Fibroblast of villous mesenchyme (primary cell): ENCODE results near the gene SURF4. TPM values are rescaled to one million over a fixed set of nuclear protein-coding genes. Genes with fewer than 3 reads are reported as not detected.
"Not testable (repeated sequence)": the region's sequence is repeated elsewhere in the genome, so short reads cannot be mapped to it uniquely, and the experiment has no call there.

Source experiments
- DNase-seq: peaks from one replicate; pipeline ENCODE4 v3.0.0-alpha.2; 2010; ENCODE audit warnings: low read depth
- H3K4me3 ChIP-seq: 2 replicates; pipeline ENCODE4 v1.5.1; 2011; ENCODE audit warnings: low read depth, mild to moderate bottlenecking, low read length
- CTCF ChIP-seq: IDR thresholded peaks from 2 replicates; pipeline ENCODE4 v1.5.1; 2012; ENCODE audit warnings: low read depth, mild to moderate bottlenecking, low read length; ENCODE audit not compliant: insufficient read depth
- total RNA-seq: library from RNA; depleted of rRNA; stranded (reverse); fragments of >200 nt; gene quantifications from 2 replicates; pipeline ENCODE4 v1.2.3, GENCODE V29; 2012

SURF4 gene
- total RNA-seq, 1 donor = 513 TPM

DNA sequence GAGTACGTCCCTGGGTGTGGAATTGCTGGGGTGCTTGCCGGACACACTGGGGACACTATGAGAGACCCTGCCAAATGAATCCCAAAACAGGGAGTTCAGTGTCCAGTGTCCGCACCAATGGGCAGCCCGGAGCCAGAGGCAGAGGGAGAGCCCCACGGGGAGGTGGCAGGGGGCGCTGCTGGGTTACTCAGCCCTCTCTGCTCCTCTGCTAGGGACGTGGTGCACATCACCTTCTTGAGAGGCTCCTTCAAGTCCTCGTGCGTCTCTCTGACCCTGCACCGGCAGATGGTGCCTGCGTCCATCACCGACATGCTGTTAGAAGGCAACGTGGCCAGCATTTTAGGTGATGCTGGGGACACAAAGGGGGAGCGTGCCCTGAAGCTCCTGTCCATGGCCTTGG is 21.1 kb upstream of the SURF4 start:
- DNase-seq = peak; percentile 26
- peak; percentile 49 for TF ChIP-seq CTCF
- no peak overlapping the region for H3K4me3 ChIP-seq

DNA sequence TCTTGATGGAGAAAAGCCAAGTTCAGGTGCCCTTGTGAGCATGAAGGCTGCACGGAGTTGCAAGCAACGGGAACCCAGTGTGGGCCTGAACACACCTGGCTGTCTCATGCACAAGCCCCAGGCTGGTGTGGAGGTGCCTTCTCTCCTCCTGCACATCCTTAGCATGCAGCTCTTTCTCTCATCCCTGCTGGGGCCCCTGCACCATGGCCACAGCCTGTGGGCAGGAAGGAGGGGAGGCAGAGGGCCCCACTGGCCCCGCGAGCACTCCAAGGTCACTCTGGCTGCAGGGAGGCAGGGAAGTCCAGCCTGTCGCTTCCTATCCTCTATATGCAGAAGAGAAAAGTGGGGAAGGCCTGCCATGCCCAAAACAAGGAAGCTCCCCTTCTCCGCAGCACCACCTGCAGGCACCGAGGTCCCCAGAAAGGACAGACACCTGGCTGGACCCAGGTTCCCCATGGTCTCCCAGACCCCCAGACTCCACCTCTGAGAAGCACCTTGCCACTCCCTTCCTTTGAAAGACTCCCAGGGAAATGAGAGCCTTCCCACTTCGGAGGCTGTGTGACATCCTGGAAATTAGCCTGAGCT is 18.9 kb upstream of the SURF4 start:
- no peak overlapping the region for H3K4me3 ChIP-seq
- no peak for TF ChIP-seq CTCF
- no peak for DNase-seq

- no peak for TF ChIP-seq CTCF
- H3K4me3 ChIP-seq = no peak overlapping the region
- no peak for DNase-seq
Observed at GRCh38 chr9:133393399-133393798, 17.5 kb upstream of the SURF4 start.

DNA sequence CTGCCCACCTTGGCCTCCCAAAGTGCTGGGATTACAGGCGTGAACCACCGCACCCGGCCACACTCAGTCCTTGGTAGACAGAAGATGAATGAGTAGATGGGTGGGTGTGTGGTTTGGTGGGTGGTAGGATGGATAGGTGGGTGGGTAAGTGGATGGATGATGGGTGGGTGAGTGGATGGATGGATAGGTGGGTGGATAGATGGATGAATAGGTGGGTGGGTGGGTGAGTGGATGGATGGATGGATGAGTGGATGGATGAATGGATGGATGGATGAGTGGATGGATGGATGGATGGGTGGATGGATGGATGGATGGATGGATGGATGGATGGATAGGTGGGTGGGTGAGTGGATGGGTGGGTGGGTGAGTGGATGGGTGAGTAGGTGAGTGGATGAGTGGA is 16.4 kb upstream of the SURF4 start:
- DNase-seq, H3K4me3 ChIP-seq: not testable (repeated sequence)

- DNase-seq, H3K4me3 ChIP-seq: not testable (repeated sequence)
Observed at GRCh38 chr9:133391449-133391848, 15.6 kb upstream of the SURF4 start.

DNA sequence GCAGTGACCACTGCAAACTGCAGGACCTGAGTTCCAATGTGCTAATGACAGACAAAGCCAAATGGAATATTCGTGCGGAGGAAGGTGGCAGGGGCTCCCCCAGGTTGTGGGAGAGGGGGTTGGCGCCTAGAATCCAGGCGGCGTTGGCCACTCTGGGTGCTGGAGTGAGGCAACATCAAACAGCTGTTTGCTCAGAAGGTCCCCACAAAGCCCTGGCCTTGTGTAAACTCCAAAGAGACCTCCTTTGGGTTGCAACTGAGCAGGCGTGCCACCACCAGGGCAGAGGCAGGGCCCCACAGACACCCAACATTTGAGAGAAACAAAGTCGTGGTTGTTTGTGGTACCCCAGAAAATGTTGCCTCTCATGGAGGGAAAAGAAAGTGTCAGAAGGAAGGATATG is 14.9 kb upstream of the SURF4 start:
- TF ChIP-seq CTCF = no peak
- DNase-seq = no peak
- no peak overlapping the region for H3K4me3 ChIP-seq

- TF ChIP-seq CTCF = no peak
- DNase-seq = no peak
- H3K4me3 ChIP-seq = no peak overlapping the region
Observed at GRCh38 chr9:133389562-133389961, 13.7 kb upstream of the SURF4 start.

- no peak for DNase-seq
- TF ChIP-seq CTCF = no peak
- no peak overlapping the region for H3K4me3 ChIP-seq
Observed at GRCh38 chr9:133389025-133389557, 13.2 kb upstream of the SURF4 start.
